Measurements from ENCODE around the gene PLPP6. TPM values are rescaled to one million over a fixed set of nuclear protein-coding genes. Genes with fewer than 3 reads are reported as not detected.

Gene PLPP6
- total and polyA plus RNA-seq, 2 of the 13 experiments (the other 11 are each of a cell fraction or from before 2014, with no cell fraction given): 12.1 to 15.5 TPM

DNA sequence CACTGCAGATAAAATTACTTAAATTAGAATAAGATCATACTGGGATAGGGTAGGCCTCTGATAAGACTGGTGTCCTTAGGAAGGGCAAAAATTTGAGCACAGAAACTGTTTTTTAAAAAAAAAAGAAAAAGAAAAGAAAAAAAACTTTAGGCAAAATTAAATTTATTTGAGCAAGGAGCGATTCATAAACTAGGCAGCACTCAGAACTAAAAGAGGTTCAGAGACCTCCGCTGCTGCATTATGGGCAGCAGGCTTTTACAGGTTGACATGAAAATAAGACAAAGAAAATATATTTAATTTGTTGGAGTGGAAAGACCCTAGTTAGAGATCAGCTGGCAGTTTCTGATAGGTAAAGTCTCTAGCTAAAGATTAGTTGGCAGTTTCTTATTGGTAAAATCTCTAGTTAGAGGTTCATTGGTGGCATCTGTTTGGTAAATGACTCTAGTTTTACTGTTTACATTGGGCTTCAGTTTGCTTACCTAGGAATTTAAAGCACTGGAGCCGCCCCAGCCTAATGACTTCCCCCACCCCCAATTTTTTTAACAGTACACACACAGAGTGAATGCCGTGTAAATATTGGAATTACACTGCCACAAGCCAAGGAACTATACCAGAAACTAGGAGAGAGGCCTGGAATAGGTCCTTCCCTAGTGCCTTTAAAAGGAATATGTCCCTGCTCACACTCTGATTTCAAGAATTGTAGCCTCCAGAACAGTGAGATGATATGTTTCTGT, 4.5 kb upstream of the PLPP6 start (continued):
- TF ChIP-seq ZBTB3 (CRISPR knock-in tag; IDR thresholded peaks at IDR 0.05; ENCODE audit: borderline replicate concordance, low read depth): 0 out of 2 replicates have a peak, but pooled peaks have one; percentile 31
- no peak for TF ChIP-seq ZNF788 (CRISPR knock-in tag; IDR thresholded peaks at IDR 0.05; ENCODE audit: borderline replicate concordance)
- TF ChIP-seq SNAPC2 (CRISPR knock-in tag; IDR thresholded peaks at IDR 0.05): 0 out of 2 replicates have a peak, but pooled peaks have one; percentile 41
- TF ChIP-seq SP5 (CRISPR knock-in tag; IDR thresholded peaks at IDR 0.05; ENCODE audit: borderline replicate concordance, low read depth): peak; percentile 57; the same call in 1 of the 2 replicates
- no peak for TF ChIP-seq SETDB1 (CRISPR knock-in tag; IDR thresholded peaks at IDR 0.05; ENCODE audit: borderline replicate concordance)
- no peak for TF ChIP-seq ZSCAN30 (CRISPR knock-in tag; IDR thresholded peaks at IDR 0.05)
- peak; percentile 77; the same call in 1 of the 2 replicates for TF ChIP-seq SMYD3 (CRISPR knock-in tag; IDR thresholded peaks at IDR 0.05)
- TF ChIP-seq GFI1 (CRISPR knock-in tag; IDR thresholded peaks at IDR 0.05; ENCODE audit: borderline replicate concordance): peak; percentile 61; the same call in 1 of the 2 replicates
- 0 out of 2 replicates have a peak, but pooled peaks have one; percentile 27 for TF ChIP-seq NCOR1 (IDR thresholded peaks at IDR 0.05; ENCODE audit: borderline replicate concordance, low read length)
- TF ChIP-seq RXRB (CRISPR knock-in tag; IDR thresholded peaks at IDR 0.05; ENCODE audit: borderline replicate concordance): peak; percentile 38; the same call in 1 of the 2 replicates
- TF ChIP-seq, protein P1, sequence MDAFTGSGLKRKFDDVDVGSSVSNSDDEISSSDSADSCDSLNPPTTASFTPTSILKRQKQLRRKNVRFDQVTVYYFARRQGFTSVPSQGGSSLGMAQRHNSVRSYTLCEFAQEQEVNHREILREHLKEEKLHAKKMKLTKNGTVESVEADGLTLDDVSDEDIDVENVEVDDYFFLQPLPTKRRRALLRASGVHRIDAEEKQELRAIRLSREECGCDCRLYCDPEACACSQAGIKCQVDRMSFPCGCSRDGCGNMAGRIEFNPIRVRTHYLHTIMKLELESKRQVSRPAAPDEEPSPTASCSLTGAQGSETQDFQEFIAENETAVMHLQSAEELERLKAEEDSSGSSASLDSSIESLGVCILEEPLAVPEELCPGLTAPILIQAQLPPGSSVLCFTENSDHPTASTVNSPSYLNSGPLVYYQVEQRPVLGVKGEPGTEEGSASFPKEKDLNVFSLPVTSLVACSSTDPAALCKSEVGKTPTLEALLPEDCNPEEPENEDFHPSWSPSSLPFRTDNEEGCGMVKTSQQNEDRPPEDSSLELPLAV (CRISPR knock-in tag; conservative IDR thresholded peaks at IDR 0.05; ENCODE audit: low read depth): no peak
- TF ChIP-seq NR2F2 (IDR thresholded peaks at IDR 0.05; ENCODE audit: borderline replicate concordance, low read depth): no peak
- TF ChIP-seq LCORL (IDR thresholded peaks at IDR 0.05): no peak
- TF ChIP-seq LCORL (CRISPR knock-in tag; IDR thresholded peaks at IDR 0.05): peak; percentile 59; the same call in 1 of the 2 replicates
- TF ChIP-seq PHF21A (CRISPR knock-in tag; IDR thresholded peaks at IDR 0.05): peak; percentile 51; the same call in 1 of the 2 replicates
- TF ChIP-seq FOXA1 (IDR thresholded peaks at IDR 0.05): no peak
- peak; percentile 80 for TF ChIP-seq FOXA1 (CRISPR knock-in tag; IDR thresholded peaks at IDR 0.05)
- TF ChIP-seq EEA1 (CRISPR knock-in tag; IDR thresholded peaks at IDR 0.05; ENCODE audit: borderline replicate concordance): no peak
- peak; percentile 31; the same call in 1 of the 2 replicates for TF ChIP-seq MIER3 (CRISPR knock-in tag; IDR thresholded peaks at IDR 0.05; ENCODE audit: borderline replicate concordance)
- no peak for TF ChIP-seq ZNF629 (CRISPR knock-in tag; conservative IDR thresholded peaks at IDR 0.05)
- no peak for TF ChIP-seq TAF15 (IDR thresholded peaks at IDR 0.05; ENCODE audit: low read depth, low read length, poor library complexity, severe bottlenecking)
- TF ChIP-seq FLYWCH1 (CRISPR knock-in tag; IDR thresholded peaks at IDR 0.05): no peak
- TF ChIP-seq, protein P2, sequence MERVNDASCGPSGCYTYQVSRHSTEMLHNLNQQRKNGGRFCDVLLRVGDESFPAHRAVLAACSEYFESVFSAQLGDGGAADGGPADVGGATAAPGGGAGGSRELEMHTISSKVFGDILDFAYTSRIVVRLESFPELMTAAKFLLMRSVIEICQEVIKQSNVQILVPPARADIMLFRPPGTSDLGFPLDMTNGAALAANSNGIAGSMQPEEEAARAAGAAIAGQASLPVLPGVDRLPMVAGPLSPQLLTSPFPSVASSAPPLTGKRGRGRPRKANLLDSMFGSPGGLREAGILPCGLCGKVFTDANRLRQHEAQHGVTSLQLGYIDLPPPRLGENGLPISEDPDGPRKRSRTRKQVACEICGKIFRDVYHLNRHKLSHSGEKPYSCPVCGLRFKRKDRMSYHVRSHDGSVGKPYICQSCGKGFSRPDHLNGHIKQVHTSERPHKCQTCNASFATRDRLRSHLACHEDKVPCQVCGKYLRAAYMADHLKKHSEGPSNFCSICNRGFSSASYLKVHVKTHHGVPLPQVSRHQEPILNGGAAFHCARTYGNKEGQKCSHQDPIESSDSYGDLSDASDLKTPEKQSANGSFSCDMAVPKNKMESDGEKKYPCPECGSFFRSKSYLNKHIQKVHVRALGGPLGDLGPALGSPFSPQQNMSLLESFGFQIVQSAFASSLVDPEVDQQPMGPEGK (CRISPR knock-in tag; IDR thresholded peaks at IDR 0.05): peak; percentile 94
- TF ChIP-seq SOX13 (IDR thresholded peaks at IDR 0.05): peak; percentile 37; the same call in 1 of the 2 replicates
- TF ChIP-seq SOX13 (CRISPR knock-in tag; conservative IDR thresholded peaks at IDR 0.05 in 1 of 2, IDR thresholded peaks at IDR 0.05 in 1 of 2): peak in 1 of 2 experiments; percentile 37; a peak in 1 of 4 replicates
- peak; percentile 44 for TF ChIP-seq CREM (IDR thresholded peaks at IDR 0.05)
- TF ChIP-seq CREM (CRISPR knock-in tag; IDR thresholded peaks at IDR 0.05): no peak
- TF ChIP-seq TCF7 (IDR thresholded peaks at IDR 0.05; ENCODE audit: low read depth): peak; percentile 74
- TF ChIP-seq ZIK1 (CRISPR knock-in tag; IDR thresholded peaks at IDR 0.05; ENCODE audit: borderline replicate concordance, low read depth): no peak

All from HepG2 (cell line).